NOMO-1 treated with DMSO at 0.1 percent for 48 hours (cell line): Measurements from ENCODE around the gene ETDA.
"Not testable (repeated sequence)": the region's sequence is repeated elsewhere in the genome, so short reads cannot be mapped to it uniquely, and the experiment has no call there.

Source experiments
- DNase-seq: peaks from one replicate; lab custom pipeline; 2025; ENCODE audit not compliant: unreplicated experiment; lab: John Stamatoyannopoulos, UW

Gene ETDA

DNA sequence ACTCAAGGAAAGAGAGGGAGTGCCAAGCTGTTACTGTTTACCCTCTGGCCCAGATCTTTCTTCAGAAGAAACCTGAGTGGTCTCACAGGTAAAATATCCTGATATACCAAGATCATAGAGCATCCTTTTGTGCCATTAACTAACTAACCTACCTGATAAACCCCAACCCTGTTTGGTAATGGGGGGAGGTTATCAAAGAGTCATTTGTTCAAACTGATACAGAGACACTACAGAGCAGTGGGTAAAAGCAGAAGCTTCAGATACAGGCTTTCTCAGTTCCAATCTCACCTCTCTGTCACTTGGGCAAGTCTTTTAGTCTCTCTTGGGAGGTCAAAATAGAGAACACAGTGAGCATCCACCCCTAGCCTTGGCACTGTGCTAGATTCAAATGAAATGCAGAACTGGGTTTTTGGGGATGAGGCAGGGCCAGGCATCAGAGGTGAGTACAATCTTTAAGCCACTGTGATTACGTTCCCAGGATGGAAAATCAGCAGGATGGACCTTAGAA, at the start of gene ETDA:
ETDA (plus strand) TSS at position 51 of the 508 bp plus-strand sequence. CDS start 1,216 bp downstream, outside the sequence.
- not testable (repeated sequence) for DNase-seq

DNA sequence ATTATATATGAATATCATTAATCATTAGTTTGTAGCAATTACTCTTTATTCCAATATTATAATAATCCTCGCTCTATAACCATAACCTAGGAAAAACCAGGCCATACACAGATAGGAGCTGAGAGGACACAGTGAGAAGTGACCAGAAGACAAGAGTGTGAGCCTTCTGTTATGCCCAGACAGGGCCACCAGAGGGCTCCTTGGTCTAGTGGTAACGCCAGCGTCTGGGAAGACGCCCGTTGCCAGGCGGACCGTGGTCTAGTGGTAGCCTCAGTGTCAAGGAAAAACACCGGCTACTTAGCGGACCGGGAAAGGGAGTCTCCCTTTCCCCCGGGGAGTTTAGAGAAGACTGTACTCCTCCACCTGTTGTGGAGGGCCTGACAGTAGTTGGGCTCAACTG, 45.4 kb upstream of the ETDA start:
- not testable (repeated sequence) for DNase-seq

DNA sequence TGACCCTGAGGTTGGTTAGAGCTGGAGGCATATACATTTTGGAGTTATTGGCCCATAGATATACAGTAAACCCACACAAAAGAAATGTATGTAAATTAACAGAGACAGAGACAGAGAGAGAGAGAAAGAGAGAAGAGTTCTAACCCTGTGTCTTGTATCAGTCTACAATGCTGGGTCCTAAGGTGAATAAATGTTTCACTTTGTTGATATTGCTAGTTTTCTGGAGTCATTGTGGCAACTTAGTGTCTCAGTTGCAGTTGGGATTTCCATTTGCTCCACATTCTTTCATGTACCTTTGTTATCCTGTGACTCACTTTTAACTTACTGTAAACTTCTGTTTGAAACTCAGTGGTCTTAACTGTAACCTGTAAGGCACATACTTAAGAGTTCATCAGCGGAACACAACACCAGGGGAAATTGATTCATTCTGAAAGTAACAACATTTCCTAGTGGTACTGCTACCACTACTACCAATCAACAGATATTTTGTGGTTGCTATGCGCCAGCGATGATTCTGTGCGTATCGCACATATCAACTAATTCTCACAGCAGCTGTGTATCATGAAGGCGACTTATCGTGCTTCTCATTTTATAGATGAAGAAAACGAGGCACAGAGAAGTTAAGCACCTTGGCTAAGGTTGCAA, 38.5 kb upstream of the ETDA start:
- DNase-seq: no peak

DNA sequence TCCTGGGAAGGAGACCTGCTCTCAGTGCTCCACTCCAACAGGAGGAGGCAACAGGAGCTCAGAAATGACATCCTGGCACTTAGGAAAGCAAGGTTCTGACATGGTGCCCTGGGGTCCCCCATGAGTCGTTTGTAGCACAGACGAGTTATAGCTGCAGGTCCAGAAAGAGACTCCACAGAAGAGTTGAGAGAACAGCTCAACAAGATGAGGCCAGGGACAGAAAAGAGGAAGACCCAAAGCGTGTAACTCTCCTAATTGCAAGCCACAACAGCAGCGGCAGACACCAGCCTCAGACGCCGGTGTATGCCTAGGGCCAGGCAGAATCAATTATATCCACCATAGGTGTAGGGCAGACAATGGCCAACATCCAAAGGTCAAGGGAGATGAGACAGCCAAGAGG, 5.9 kb upstream of the ETDA start:
- DNase-seq: not testable (repeated sequence)

DNA sequence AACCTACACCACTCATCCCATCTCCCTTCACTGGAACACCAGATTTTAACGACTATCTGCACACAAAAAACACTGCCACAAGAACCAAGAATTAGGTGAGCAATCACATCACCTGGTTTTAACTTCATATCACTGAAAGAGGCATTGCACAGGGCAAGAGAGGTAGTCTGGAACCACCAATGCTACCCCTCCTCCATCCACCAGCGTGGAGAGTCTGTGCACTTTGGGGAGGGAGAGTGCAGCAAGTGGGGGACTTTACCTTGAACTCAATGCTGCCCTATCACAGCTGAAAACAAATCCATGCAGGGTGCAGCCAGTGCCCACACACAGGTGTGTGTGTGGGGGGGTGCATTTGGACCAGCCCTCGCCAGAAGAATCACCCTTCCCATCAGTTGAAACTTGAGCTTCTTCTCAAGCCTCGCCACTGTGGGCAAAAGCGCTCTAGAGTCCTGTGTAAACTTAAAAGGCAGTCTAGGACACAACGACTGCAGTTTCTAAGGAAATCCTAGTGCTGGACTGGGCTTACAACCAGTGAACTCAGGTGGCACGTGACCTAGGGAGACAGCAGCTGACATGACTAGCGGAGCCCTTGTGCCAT, 4.3 kb downstream of the ETDA start:
- DNase-seq: not testable (repeated sequence)

DNA sequence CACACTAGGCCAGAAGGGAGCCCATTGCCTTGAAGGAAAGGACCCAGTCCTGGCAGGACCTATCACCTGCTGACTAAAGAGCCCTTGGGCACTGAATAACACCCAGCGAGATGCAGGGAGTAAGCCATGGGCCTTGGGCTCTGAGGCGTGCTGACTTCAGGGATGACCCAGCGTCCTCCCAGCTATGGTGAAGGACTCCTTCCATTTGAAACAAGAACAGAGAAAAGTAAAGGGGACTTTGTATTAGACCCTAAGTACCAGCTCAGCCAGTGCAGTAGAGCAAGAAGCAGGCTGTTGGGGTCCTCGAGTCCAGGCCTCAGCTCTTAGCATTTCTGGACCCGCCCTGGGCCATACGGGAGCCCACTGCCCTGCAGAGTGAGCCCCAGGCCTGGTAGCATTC, 5.1 kb downstream of the ETDA start:
- no peak for DNase-seq

DNA sequence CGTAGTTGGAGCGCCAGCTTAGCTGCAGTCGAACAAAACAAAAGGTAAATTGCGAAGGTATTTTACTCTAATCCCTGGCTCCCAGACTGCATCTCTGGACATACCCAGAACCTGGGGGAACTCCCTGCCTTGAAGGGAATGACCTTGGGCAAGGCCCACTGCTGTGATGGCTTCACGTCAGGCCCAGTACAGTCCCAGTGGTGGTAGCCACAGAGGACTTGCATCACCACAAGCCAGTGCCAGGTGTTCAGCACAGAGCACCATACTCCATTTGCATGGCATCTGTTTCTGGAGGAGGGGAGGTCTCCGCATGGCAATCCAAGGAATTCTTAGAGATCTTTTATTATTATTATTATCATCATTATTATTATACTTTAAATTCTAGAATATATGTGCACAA, 5.6 kb downstream of the ETDA start:
- no peak for DNase-seq

DNA sequence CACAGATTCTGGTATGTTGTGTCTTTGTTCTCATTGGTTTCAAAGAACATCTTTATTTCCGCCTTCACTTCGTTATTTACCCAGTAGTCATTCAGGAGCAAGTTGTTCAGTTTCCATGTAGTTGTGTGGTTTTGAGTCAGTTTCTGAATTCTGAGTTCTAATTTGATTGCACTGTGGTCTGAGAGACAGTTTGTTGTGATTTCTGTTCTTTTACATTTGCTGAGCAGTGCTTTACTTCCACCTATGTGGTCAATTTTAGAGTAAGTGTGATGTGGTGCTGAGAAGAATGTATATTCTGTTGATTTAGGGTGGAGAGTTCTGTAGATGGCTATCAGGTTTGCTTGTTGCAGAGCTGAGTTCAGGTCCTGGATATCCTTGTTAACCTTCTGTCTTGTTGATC, 9.1 kb downstream of the ETDA start:
- DNase-seq: not testable (repeated sequence)

DNA sequence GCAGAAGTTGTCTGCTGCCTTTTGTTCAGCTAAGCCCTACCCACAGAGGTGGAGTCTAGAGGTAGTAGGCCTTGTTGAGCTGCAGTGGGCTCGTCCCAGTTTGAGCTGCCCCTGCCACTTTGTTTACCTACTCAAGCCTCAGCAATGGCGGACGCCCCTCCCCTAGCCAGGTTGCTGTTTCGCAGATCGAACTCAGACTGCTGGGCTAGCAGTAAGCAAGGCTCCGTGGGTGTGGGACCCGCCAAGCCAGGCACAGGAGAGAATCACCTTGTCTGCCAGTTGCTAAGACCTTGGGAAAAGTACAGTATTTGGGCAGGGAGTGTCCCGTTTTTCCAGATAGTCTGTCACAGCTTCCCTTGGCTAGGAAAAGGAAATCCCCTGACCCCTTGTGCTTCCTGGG, 11.5 kb downstream of the ETDA start:
- not testable (repeated sequence) for DNase-seq

DNA sequence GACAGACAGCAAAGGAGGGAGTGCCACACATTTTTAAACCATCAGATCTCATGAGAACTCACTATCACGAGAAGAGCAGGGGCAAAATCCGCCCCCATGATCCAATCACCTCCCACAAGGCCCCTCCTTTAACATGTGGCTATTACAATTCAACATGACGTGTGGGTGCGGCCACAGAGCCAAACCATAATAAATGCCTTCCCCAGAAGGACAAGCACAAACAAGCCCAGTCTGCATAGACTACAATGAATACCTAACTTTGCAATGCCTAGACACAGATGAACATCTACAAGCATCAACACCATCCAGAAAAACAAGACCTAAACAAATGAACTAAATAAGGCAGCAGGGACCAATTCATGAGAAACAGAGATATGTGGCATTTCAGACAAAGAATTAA, 12.3 kb downstream of the ETDA start:
- DNase-seq: no peak

DNA sequence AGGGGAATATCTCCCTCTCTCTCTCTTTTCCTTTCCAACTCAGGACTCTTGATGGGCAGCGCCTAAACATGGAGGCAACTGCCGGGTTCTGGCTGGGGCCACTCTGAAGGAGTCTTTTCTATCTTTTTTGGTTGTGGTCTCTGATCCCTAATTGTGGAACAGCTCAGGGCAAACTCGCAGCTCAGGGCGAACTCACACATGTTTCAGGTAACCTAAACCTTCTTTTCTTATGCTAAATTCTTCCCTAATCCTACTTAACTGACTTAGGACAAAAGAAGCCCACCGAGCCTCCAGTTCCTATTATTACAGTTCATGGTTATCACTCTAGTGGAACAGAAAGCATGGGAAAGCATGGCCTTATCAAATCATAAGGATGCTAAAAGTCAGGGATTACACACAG, 21.3 kb downstream of the ETDA start:
- DNase-seq: no peak

DNA sequence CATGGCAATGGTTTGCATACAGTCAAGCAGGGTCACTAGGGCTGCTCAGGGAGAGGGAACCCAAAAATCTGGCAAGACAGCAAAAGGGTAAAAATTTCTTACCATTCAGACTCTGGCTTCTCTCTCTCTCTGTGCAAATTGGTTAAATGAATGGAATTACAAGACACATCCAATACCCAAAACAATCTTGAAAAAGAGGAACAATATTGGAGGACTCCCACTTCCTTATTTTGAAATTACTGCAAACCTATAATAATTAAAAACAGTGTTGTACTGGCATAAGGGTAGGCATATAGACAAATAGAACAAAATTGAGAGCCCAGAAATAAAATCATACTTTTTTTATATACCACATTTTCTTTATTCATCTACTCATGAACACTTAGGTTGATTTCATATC, 24.1 kb downstream of the ETDA start:
- peak; percentile 76 for DNase-seq

DNA sequence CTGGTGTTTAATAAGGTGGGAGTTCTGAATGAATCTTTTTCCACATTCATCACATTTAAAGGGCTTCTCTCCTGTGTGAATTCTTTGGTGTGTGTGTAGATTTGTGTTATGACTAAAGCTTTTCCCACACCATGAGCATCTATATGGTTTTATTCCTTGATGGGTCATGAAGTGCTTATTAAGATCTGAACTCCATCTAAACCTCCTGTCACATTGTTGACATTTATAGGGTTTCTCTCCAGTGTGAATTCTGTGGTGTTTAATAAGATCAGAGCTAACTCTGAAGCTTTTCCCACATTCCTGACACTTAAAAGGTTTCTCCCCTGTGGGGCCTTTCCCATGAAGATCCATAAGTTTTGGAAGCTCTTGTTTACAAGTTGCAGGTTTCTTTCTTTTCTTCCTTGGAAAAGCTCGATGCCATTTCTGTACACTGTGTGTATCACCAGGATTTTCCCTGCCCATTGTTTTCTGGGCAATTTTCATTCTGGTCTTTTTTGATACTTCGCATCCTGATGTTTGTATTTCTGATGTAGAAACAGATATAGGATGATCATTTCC, 35.5 kb downstream of the ETDA start:
- DNase-seq: no peak

DNA sequence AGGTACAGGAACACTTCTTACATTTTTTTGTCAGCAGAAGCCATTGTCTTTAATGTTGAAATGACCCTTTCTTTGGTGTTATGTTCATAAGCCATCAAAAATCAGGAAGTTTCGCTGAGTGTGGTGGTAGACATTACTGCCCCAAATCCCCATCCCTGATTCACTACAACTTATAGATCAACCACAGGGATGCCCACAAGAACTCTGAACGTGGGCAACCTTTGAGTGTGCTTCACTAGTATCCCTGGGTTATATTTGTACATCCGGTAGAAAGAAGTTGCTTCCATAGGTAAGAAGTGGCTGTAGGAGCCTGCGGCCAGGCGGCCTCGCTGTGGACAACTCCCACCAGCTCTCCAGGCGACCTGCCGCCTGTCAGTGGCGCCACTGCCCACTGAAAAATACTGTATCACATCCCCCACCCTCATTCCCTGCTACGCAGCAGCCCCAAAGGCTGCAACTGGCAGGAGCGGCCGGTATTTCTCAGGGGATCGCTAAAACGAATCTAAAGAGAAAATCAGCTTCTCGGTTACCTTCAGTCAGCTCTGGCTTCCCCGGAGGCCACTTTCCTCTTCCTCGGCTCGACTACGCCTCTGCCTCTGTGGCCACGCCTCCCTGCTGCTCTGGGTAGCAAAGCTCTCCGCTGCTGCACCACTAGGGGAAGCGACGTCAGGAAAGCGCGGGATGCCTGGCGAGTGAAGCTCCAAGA, 43.5 kb downstream of the ETDA start:
- DNase-seq: no peak

DNA sequence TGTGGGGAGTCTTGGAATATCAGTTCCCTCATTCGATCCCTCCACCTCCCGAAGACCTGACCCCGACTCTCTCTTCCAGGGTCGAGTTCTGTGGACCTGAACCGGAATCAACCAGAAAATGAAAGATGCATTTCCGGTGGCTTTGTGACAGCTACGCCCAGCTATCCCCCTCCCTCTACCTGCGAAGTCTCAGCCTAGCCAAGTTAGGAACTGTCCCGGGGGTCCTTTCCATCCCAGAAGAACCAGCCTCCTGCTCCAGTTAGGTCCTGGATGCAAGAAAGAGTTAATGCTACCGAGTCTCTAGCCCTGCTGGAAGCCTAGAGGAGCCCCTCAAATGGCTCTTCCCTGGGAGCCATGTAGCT, 44.1 kb downstream of the ETDA start:
- DNase-seq: no peak

DNA sequence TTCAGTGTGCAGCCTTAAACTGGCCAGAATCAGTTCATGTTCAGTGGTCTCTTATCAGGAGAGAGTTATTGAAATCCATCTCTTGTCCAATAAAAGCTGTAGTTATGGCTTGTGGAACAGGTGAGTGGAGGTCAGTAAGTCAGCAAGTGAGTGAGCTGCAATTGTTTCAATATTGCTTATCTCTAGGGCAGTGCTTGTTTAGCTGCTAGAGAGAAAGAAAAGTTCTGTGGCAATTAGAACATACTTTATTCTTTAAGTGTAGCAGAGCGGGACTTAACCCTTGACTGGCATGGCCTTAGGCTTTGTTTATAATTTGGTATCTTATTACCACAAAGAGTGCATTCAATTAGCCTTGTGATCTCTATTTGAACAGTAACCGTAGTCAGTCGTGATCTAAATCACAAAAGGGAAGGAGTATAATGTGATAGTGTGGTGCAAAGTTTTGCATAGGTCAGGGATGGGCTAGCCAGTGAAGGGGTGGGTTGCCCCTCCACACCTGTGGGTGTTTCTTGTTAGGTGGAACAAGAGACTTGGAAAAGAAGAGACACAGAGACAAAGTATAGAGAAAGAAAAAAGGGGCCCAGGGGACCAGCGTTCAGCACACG, 50.5 kb downstream of the ETDA start:
- DNase-seq: no peak
